GM21515 (cell line): ENCODE measurements around the gene PFKL.

ENCODE experiments used
- ATAC-seq: cut with Tn5 transposase; IDR thresholded peaks from one replicate; pipeline ENCODE4 v1.9.1; 2021; ENCODE audit not compliant: unreplicated experiment

Gene PFKL

DNA sequence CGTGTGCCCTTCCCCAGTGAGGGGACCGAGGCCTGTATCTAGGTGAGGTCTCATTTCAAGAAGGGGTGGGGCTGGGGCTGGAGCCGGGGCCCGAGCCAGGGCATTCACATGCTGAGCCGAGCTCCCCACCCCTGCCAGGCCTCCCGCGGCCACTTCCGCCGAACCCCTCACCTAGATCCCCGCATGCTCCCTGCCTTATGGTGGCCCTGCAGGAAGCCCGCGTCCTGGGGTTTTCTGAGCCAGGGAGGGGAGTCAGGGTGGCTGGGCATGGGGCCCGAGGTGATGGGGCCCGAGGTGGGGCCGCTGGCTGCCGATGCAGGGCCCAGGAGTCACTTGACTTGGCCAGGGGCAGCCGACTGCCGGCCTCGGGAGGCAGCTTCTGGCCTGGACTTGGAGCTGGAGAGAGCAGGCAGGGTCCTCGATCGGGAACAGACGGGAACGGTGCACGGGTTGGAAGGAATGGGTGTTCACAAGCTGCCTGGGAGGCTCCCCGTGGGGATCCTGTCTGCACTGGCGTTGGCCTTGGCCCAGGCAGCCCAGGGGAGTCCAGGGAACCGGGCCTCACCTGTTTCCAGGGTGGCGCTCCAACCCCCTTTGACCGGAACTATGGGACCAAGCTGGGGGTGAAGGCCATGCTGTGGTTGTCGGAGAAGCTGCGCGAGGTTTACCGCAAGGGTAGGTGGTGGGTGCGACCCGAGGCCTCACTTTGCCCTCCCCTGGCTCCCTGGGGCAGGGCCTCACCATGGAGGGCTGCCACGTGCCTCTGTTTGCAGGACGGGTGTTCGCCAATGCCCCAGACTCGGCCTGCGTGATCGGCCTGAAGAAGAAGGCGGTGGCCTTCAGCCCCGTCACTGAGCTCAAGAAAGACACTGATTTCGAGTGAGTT lies 25.8 kb downstream of the PFKL start:
- ATAC-seq, result no peak

DNA sequence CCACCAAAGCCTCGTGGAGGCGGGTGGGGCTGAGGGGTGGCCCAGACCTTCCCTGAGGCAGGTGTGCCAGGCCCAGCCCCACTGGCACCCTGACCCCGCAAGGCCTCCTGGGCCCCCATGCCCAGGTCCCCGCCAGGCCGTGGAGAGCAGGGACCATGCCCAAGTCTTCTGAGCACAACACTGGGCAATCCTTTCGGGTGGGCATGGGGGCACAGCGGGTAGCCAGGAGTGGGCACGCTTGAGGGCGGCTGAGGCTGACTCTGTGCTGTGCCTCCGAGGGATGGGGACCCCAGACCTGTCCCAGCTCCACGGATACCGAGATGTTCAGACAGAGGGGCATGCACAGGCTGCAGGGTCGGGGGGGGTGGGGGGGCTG lies 26.4 kb downstream of the PFKL start:
- ATAC-seq, result no peak

DNA sequence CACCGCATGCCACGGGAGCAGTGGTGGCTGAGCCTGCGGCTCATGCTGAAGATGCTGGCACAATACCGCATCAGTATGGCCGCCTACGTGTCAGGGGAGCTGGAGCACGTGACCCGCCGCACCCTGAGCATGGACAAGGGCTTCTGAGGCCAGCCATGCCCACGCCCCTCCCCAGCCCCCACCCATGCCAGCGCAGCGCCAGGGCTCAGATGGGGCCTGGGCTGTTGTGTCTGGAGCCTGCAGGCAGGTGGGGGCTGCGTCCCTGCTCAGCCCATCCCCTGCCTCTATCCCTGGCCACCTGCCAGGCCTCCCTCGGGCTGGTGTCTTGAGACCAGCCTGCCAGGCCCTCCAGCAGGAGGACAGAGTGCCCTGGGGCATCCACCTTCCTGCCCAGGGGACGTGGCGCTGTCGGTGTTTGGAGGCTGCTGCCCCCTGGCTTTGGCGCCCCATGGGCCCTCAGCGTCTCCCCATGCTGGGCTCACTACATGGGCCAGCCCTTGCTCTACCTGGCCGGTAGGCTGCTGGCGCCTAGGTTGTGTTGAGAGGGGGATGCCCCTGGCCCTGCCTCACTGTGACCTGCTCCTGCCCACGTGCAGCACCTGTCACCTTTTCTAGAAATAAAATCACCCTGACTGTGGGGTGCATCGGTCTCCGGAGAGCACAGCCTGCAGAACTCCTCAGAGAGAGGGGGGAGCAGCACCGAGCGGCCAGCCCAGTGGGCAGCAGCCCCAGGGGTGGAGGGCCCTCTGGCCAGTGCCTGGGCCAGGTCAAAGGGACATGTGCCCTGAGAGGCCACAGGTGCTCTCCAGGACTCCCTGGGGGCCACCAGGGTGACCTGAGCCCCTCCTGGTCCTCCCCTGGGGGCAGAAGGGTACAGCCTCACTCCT lies 27.1 kb downstream of the PFKL start:
- no peak for ATAC-seq

DNA sequence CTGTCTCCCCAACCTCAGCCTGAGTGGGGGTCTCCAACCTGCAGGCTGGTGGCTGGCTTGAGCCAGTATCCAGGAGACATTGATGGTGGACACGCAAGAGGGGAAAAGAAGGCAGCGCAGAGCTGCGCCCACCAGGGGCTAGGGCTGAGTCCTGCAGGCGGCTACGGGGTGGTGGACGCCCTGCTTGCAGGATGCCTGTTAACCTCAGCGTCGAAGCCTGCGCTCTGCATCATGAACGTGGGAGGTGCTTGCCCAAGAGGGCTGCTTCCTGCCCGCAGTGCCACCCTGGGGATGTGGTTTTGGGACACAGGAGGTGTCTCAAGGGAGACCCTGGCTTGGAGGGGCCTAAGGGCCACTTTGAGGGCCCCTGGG lies 27.7 kb downstream of the PFKL start:
- no peak for ATAC-seq

DNA sequence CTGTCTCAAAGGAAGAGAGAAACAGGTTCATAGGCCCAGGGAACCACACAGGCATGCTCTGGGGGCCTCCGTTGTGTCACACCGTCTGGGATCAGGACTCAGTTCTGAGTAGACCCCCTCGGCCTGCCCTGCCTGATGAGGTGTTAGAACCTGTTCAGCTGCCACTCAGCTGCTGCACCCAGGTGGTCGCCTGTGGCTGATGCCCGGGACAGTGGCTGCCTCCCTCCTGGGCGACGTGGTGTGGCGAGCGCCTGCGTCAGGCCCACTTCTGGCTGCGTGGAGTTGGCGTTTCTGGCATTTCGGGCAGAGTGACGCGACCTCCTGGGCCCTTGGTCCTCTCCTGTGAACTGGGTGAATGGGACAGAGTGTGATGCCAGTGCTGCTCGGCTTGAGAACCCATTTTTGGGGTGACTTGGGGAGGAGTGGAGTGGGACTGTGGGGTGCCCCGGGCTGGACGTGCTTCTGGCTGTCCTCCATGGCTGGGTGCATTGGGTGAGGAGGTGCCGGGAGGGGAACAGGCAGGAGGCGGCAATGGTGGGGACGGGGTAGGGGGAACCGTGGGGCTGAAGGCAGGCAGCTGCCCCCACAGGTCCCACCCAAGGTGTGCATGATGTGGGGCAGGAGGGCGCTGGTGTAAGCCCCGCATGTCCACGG lies 28.5 kb downstream of the PFKL start:
- no peak for ATAC-seq

DNA sequence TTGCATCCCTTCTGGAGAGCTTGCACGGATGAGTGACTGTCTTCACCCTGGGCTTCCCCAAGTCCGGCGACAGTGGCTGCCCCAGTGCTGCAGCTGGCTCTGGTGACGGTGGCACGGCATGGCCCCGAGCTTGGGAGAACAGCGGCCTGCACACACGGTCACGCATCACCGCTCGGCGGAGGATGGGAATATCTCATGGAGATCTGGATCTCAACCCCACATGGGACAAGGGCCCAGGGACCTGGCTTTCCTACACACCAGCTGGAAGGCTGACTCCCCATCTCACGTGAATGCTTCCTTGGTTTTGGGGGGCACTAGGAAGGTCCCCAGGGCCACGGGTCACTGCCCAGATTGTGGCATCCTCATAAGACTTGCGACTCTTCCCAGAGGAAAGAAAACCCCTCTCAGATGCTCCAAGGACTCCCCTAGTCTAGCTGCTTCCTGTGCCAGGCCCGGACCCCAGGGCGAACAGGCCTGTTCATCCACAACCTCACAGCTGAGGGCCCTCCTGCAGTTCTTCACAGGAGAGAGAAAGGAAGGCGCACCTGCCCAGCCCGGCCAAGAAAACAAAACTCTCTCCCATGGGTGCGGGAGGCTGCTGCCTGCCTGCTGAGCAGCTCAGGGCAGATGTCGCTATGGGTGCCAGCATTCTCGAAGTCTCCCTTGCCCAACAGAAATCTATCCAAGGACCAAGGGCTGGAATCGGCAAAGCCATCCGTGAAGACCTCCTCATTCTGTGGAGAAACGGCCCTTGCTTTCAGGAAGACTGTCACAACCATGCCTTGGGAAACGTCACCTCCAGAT lies 29.4 kb downstream of the PFKL start:
- no peak for ATAC-seq

DNA sequence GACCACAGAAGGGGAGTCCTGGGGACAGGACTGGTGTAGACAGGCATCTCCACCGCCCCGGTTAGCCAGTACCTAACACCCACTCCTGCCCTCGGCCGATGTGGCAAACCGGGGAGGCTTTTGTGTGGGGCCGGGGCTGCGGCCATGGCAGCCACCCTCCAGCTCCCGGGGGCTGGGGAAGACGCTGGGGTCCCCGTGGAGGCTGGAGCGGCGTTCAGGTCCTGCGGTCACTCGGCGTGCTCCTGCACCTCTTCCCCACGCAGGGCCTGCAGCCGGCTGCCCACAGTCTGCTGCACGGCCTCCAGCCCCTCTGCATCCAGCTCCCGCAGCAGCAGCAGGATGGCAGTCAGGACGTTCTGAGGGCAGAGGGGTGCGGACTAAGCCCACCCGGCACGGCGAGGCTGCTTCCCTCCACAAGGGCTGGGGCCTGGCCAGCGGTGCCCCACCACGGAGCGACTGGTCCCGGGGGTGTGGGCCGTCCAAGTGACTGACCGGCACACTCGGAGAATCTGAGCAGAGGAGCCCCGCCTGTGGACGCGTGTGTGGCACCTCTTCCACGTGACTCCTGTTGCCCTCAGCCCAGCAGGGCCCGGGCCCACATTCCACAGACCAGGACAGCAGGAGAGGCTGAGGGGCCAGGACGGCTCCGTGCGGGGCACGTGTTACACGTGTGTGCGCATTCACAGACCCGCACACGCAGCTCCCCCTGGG lies 30.3 kb downstream of the PFKL start:
- no peak for ATAC-seq

DNA sequence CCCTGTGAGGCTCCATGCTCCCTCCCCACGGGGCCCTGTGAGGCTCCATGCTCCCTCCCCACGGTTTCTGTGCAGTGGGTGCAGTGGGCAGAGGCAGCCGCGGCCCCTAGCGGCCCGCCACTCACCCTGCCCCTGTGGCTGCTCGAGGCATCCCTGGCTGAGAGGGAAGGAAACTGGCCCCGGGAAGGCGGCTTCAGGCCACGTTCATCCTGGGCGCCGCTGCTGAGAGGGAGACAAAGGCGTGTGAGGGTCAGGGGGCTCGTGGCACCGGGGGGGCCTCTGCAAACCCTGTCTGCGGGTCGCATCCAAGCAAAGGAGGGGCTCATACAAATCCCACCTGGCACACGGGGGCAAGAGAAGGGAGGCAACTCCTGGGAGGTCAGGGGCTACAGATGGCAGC lies 30.8 kb downstream of the PFKL start:
- no peak for ATAC-seq

DNA sequence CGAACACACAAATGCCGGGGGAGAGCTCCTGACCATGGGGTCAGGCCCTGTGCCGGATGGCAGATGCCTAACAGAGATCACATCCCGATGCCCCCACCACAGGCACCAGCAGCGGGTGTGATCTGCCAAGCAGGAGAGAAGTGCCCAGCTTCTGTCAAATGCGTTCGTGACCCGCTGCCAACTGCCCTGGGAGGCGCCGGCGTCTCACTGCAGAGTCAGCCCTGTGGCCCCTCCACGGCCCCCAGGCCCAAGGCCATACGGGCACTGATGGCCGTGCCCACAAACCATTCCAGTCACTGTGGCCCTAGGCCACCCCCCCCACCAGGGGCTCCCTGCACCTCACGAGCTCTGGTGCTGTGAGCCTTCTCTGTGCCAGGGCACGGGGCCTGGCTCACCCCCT lies 31.4 kb downstream of the PFKL start:
- ATAC-seq, result no peak

DNA sequence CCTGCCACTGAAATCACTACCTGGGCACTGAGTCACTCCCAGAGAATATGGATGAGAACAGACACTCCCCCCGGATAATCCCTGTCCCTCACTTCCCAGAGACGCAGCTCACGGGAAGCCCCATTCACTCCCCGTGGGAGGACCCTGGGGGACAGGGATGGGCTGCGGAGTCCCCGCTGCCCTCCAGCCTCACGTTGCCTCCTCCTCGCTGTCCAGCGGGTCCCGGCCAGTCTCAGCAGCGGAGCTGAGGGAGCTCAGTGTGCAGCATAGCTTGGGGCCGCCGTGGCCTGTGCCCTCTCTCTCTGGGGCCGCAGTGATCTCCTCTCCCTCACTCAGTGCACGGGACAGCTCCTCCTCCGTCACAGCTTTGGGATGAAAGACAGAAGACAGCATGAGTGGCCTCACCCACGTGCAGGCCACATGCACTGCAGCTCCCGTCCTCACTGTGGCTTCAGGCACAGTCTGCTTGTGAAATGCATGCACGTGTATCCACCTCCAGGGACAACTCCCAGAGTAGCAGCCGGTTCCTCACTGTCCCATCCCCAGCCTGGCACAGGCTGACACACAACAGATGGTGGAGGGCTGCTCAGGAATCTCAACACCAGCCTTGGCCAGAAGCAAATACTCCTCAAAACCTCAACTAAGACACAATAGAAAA lies 31.9 kb downstream of the PFKL start:
- no peak for ATAC-seq

DNA sequence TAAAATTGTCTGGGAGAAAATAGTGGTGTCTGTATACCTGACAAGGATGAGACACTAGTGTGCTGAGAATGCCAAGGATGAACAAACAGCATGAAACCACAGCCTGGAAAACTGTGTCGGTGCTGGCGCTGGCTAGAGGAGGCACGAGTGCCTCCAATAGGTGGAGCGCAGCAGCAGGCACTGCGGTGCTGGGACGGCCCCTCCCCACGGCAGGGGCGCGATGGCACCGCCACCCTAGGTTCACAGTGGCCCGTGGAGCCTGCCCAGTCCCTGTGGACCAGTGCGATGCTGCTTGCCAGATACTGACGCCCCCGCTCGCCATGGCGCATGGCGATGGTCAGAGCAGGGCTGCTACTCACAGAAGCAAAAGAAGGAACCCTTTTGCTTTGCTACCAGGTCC lies 32.5 kb downstream of the PFKL start:
- no peak for ATAC-seq

DNA sequence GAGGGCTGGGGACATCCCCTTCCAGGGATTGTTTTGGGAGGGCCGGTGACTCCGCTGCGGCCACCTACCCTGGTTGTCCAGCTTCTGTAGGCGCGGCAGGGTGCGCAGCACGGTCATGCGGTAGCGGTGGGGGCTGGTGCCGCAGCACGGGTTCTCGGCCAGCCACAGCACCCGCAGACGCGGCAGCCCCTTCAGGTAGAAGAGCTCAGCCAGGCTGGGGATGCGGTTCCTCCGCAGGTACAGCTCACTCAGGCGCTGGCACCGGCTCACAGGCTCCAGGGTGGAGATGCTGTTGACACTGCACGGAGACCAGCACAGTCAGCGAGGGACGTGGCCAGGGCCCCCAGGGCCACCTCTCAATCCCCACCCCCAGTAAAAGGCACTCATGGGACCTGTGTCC lies 33.1 kb downstream of the PFKL start:
- no peak for ATAC-seq

DNA sequence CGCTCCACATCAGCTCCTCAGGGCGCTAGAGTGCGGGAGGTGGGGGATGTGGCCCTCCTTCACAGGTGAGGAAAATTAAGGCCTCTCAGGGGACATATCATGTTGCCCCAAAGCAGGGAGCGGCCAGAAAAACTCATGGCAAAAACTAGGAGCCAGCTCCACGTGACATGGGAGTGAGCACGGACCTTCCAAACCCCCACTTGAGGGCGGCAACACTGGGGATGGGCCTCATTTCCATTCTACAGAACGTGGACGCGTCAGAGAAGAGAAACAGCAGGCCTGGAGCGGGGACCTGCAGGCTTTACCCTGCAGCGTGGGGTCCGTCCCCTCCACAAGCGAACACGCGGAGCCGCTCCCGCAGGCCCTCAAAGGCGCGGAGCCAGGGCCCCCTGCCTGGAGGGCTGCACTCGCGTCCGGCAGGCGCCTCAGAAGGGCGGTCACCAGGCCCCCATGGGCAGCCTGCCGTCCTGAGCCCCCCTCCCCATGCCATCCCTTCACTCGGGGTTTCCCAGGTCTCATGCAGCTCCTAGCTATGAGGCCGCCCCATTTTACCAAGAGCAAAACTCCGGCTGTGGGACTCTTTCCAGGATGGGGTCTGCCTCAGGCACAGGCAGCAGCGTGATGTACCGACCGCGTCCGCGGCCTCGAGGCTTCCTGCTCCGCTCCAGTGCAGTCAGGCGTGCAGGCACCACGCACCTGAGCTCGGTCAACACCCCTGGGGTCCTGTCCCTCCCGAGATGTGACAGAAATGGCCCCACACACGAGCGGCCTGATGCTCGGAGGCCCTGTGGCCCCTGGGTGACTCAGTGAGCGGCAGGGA lies 33.9 kb downstream of the PFKL start:
- no peak for ATAC-seq

DNA sequence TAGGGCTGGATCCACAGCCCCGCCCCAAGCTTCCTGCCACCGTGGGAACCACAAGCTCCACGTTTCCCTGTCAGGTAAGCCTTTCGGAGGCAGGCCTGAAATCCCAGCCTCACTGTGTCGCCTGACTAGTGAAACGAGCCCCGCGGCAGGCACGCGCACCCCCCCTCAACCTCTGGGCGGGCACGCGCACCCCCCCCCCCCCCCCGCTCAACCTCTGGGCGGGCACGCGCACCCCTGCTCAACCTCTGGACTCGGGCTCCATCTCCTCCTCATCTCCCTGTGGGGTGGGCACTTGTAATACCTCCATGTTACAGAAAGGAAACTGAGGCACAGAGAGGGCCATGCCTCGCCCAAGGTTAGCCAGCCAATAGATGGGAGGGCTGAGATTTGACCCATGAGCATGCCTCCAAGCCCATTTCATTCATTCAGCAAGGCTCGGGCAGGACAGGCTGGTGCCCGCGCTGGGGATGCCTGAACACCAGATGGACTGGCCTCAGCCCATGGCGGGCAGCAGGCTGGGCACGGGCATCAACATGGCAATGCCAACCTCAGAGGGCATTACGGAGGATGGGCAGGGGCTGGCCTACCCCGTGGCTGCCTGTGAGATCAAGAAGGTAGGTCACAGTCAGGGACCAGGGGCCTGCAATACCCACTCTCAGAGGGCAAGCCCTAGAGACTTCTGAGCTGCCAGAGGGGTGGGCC lies 34.6 kb downstream of the PFKL start:
- no peak for ATAC-seq

DNA sequence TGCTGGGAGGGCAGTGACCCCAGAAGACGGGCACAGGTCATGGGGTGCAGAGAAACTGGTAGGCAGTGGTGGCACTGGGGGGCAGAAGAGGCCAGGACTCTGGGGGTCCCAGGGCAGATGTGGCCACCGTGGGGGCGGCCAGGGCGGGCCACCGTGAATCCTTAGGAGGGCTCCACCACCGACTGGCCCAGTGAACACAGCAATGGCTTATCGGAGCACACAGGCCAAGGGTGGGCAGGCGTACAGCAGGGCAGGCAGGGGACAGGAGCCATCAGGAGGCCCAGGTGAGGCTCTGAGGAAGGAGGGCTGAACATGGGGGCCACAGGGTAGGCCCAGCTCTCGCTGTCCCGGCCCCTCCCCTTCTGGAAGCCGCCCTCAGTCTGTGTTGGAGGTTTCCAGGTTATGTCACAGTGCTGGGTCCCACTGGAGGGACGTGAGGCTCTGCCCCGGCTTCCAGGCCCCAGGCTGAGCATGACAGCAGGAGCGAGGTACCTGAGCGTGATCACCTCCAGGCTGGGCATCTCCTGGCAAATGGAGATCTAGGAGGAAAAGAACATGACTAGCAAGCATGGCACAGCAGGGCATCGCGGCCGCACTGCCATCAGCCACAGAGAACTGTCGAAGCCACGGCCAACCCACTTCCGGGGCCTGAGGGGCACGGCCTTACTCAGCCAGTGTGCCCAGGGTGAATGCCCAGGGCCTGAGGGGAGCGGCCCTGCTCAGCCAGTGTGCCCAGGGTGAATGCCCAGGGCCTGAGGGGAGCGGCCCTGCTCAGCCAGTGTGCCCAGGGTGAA lies 35.6 kb downstream of the PFKL start:
- no peak for ATAC-seq

DNA sequence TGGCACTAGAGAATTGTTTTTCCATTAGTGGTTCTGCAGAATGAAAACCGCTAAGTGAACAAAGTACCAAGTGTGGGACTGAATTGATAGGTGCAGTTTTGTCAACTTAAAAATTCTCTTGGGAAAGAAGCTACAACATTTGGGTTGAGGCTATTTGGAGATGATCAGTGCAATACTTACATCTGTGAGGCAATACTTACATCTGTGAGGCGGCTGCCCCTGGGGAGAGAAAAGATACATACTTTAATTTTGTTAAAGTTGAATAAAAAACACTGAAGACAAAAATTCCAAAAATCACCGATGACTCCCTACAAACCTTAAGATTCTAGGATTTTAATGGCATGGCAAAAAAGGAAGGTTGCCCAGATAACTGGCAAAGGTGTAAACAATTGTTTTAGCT lies 37.6 kb downstream of the PFKL start:
- no peak for ATAC-seq
